Measurements from ENCODE around the gene IP6K3.

The IP6K3 gene

DNA sequence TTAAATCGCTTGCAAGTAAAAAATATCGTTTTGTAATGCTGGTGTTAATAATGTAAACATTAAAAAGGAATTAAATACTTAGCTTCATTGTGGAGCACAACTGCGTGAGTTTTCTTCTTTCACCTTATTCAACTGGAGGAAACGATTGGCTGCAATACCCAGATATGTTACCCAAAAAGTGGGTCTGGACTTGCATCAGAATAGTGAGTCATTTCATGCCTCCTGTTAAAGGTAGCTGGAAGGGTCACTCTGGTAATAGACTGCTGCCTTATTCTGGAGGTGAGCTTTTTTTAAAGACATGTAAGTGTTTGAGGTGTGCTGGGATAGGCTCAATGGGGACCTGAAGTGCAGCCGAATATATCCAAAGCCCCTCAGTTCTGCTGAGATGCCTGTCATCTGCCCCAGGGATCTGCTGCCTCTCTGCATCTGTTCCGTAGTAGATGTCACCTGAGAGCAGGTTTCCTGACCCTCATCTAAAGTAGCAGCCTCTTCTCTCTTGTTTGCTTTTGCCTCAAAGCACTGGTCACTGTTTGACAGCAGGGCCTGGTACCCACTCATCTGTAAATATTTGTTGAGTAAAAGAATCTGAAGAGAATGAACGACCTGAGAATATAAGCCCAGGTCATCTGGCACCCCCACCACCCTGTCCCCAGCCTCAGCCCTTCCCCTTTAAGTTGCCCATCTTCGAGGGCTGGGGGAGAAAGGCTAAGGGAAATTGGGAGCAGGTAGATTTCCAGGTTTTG, 29.6 kb downstream of the IP6K3 start:
- TF ChIP-seq SPI1 (IDR thresholded peaks at IDR 0.05; ENCODE audit: borderline replicate concordance, low read depth) (no peak), POLR2AphosphoS5 (IDR thresholded peaks at IDR 0.05; ENCODE audit: low read depth) (no peak), GABPA (IDR thresholded peaks at IDR 0.05; ENCODE audit: low read depth) (no peak)
- TF ChIP-seq, protein P1, sequence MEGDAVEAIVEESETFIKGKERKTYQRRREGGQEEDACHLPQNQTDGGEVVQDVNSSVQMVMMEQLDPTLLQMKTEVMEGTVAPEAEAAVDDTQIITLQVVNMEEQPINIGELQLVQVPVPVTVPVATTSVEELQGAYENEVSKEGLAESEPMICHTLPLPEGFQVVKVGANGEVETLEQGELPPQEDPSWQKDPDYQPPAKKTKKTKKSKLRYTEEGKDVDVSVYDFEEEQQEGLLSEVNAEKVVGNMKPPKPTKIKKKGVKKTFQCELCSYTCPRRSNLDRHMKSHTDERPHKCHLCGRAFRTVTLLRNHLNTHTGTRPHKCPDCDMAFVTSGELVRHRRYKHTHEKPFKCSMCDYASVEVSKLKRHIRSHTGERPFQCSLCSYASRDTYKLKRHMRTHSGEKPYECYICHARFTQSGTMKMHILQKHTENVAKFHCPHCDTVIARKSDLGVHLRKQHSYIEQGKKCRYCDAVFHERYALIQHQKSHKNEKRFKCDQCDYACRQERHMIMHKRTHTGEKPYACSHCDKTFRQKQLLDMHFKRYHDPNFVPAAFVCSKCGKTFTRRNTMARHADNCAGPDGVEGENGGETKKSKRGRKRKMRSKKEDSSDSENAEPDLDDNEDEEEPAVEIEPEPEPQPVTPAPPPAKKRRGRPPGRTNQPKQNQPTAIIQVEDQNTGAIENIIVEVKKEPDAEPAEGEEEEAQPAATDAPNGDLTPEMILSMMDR (IDR thresholded peaks at IDR 0.05; ENCODE audit: insufficient read depth, low read length) = no peak
- TF ChIP-seq, protein P2, sequence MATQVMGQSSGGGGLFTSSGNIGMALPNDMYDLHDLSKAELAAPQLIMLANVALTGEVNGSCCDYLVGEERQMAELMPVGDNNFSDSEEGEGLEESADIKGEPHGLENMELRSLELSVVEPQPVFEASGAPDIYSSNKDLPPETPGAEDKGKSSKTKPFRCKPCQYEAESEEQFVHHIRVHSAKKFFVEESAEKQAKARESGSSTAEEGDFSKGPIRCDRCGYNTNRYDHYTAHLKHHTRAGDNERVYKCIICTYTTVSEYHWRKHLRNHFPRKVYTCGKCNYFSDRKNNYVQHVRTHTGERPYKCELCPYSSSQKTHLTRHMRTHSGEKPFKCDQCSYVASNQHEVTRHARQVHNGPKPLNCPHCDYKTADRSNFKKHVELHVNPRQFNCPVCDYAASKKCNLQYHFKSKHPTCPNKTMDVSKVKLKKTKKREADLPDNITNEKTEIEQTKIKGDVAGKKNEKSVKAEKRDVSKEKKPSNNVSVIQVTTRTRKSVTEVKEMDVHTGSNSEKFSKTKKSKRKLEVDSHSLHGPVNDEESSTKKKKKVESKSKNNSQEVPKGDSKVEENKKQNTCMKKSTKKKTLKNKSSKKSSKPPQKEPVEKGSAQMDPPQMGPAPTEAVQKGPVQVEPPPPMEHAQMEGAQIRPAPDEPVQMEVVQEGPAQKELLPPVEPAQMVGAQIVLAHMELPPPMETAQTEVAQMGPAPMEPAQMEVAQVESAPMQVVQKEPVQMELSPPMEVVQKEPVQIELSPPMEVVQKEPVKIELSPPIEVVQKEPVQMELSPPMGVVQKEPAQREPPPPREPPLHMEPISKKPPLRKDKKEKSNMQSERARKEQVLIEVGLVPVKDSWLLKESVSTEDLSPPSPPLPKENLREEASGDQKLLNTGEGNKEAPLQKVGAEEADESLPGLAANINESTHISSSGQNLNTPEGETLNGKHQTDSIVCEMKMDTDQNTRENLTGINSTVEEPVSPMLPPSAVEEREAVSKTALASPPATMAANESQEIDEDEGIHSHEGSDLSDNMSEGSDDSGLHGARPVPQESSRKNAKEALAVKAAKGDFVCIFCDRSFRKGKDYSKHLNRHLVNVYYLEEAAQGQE (IDR thresholded peaks at IDR 0.05; ENCODE audit: insufficient replicate concordance, low read depth) = no peak
- Histone ChIP-seq H3K27ac (replicated peaks) (no peak overlapping the region), H3K4me3 (replicated peaks; ENCODE audit: insufficient read depth, low read length) (no peak overlapping the region)

DNA sequence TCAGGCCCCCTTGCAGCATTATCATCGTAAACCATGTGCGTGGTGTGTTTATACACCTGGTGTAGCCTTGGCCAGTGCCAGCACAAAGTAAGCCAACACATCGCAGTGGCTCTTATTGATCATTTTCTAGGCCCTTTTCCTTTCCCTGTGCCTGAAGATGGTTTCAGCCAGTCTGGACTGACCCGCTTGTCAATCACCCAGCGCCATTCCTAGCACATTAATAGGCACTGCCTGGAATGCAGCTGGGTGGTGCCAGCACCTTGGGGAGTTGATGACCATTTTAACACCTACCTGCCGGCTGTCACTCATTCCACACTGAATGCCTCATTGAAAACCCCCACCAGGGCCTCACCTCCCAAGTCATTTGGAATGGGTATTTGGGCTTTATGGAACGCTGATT, 30.3 kb downstream of the IP6K3 start:
- Histone ChIP-seq H3K4me3 (replicated peaks; ENCODE audit: insufficient read depth, low read length) (no peak overlapping the region), H3K27ac (replicated peaks) (no peak overlapping the region), H3K27me3 (ENCODE audit: insufficient read depth, poor library complexity, severe bottlenecking) (peaks cover 4% of the 10 kb centered on the region)
- TF ChIP-seq GABPA (IDR thresholded peaks at IDR 0.05; ENCODE audit: low read depth) = no peak
- TF ChIP-seq, protein P1 (IDR thresholded peaks at IDR 0.05; ENCODE audit: insufficient read depth, low read length) = no peak
- no peak for TF ChIP-seq SPI1 (IDR thresholded peaks at IDR 0.05; ENCODE audit: borderline replicate concordance, low read depth)
- no peak for TF ChIP-seq POLR2AphosphoS5 (IDR thresholded peaks at IDR 0.05; ENCODE audit: low read depth)
- TF ChIP-seq, protein P2 (IDR thresholded peaks at IDR 0.05; ENCODE audit: insufficient replicate concordance, low read depth) = no peak
- DNase-seq (ENCODE audit: low read depth in 1 of 2, low spot score in 1 of 2) = no peak

More for the DNA sequence above, 29.6 kb downstream of the IP6K3 start:
- H3K27me3 ChIP-seq (ENCODE audit: insufficient read depth, poor library complexity, severe bottlenecking) = peaks cover 8% of the 10 kb centered on the region
- DNase-seq (ENCODE audit: low read depth in 1 of 2, low spot score in 1 of 2) = no peak

DNA sequence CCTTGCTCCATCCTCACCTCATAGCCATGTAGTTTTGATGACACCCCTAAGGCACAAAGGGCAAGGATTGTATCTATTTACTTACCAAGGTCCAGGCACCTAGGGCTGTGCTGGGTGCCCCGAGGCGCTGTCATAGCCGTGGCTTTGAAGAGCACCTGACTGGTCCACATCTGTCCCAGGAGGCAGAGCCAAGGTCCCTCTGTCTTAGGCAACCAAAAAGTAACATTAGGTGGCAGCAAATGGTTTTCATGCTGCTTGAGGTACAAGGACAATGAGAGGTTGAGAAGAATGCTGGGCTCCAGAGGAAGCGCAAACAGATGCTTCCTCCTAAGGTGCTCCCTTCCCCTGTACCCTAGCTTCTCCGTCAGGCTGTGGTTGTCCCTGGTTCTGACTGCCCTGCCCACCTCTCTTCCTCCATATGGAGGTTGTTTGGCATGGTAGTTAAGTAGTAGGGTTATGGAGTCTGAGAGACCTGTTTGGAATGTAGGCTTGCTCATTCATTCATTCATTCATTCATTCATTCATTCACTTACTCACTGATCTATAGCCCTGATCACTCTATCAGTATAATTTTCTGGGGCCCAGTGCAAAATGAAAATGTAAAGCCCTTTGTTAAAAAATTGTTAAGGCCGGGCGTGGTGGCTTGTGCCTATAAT, 32.2 kb downstream of the IP6K3 start:
- no peak for DNase-seq (ENCODE audit: low read depth in 1 of 2, low spot score in 1 of 2)
- TF ChIP-seq POLR2AphosphoS5 (IDR thresholded peaks at IDR 0.05; ENCODE audit: low read depth) (no peak), SPI1 (IDR thresholded peaks at IDR 0.05; ENCODE audit: borderline replicate concordance, low read depth) (no peak)
- TF ChIP-seq, protein P1 (IDR thresholded peaks at IDR 0.05; ENCODE audit: insufficient read depth, low read length) = no peak
- no peak overlapping the region for H3K4me3 ChIP-seq (replicated peaks; ENCODE audit: insufficient read depth, low read length)
- no peaks in the 10 kb centered on the region for H3K27me3 ChIP-seq (ENCODE audit: insufficient read depth, poor library complexity, severe bottlenecking)
- no peak overlapping the region for H3K27ac ChIP-seq (replicated peaks)

Measured in HL-60 (cell line).